Liver (tissue), 9 donors: ENCODE measurements around the gene CYP4F3. TPM values are rescaled to one million over a fixed set of nuclear protein-coding genes. Genes with fewer than 3 reads are reported as not detected.
A peak's percentile ranks its signal among the peaks of the same experiment; 100 is the strongest.

Experiments used
- DNase-seq: peaks from one replicate; pipeline ENCODE4 v3.0.0-alpha.2; 2017; ENCODE audit warnings: low spot score
- H3K27ac ChIP-seq, 2 donors: one replicate each; pipeline ENCODE4 v1.7.0; 2013; ENCODE audit warnings: inconsistent platforms in 2 of 2, low read length in 2 of 2, control low read depth in 1 of 2, low read depth in 1 of 2, mild to moderate bottlenecking in 1 of 2
- H3K27me3 ChIP-seq, 4 donors: one replicate each; pipeline versions ENCODE4 v1.6.1 to v1.7.0; 2013; ENCODE audit warnings: low read length in 3 of 4, inconsistent platforms in 1 of 4, mild to moderate bottlenecking in 1 of 4, moderate library complexity in 1 of 4; ENCODE audit not compliant: control insufficient read depth in 4 of 4, insufficient read depth in 4 of 4
- H3K36me3 ChIP-seq, 4 donors: one replicate each; pipeline versions ENCODE4 v1.6.1 to v1.7.0; 2013; ENCODE audit warnings: low read length in 3 of 4, mild to moderate bottlenecking in 3 of 4, low read depth in 1 of 4, moderate library complexity in 1 of 4; ENCODE audit not compliant: control insufficient read depth in 4 of 4, insufficient read depth in 3 of 4
- H3K4me1 ChIP-seq, 4 donors: one replicate each; pipeline versions ENCODE4 v1.6.1 to v1.7.0; 2013; ENCODE audit warnings: low read length in 3 of 4, mild to moderate bottlenecking in 3 of 4, moderate library complexity in 1 of 4; ENCODE audit not compliant: control insufficient read depth in 4 of 4, insufficient read depth in 4 of 4
- H3K4me3 ChIP-seq, 3 donors: one replicate each; pipeline versions ENCODE4 v1.6.1 to v1.7.0; 2013; ENCODE audit warnings: low read length in 3 of 3, control low read depth in 1 of 3, low read depth in 1 of 3, mild to moderate bottlenecking in 1 of 3
- H3K9ac ChIP-seq, 2 donors: one replicate each; pipeline ENCODE4 v1.7.0; 2013; ENCODE audit warnings: low read length in 2 of 2, mild to moderate bottlenecking in 2 of 2, moderate library complexity in 2 of 2, control low read depth in 1 of 2, low read depth in 1 of 2
- H3K9me3 ChIP-seq, 4 donors: one replicate each; pipeline versions ENCODE4 v1.6.1 to v1.7.0; 2013; ENCODE audit warnings: low read length in 3 of 4; ENCODE audit not compliant: control insufficient read depth in 4 of 4
- CTCF ChIP-seq: fragments of 150-350 bp; IDR thresholded peaks from 2 replicates; pipeline ENCODE4 v1.5.1; 2017; ENCODE audit warnings: improper control_type of control experiment, low read depth, low read length; ENCODE audit not compliant: missing input control
- FOXA1 ChIP-seq: IDR thresholded peaks from 2 replicates; pipeline ENCODE4 v1.6.1; 2016; ENCODE audit warnings: antibody characterized with exemption
- GABPA ChIP-seq, 2 donors: IDR thresholded peaks in 1 of 2; conservative IDR thresholded peaks in 1 of 2; 2 replicates each; pipeline ENCODE4 v1.6.1; 2016; ENCODE audit warnings: antibody characterized with exemption in 2 of 2, mild to moderate bottlenecking in 1 of 2, moderate library complexity in 1 of 2
- HNF4G ChIP-seq: IDR thresholded peaks from 2 replicates; pipeline ENCODE4 v1.6.1; 2016; ENCODE audit warnings: antibody characterized with exemption
- JUND ChIP-seq, 2 donors: IDR thresholded peaks; 2 replicates each; pipeline ENCODE4 v1.6.1; 2016; ENCODE audit warnings: antibody characterized with exemption in 2 of 2
- MAX ChIP-seq: IDR thresholded peaks from 2 replicates; pipeline ENCODE4 v1.6.1; 2016; ENCODE audit warnings: antibody characterized with exemption
- REST ChIP-seq: IDR thresholded peaks from 2 replicates; pipeline ENCODE4 v1.6.1; 2016; ENCODE audit warnings: antibody characterized with exemption, mild to moderate bottlenecking
- RXRA ChIP-seq, 2 donors: IDR thresholded peaks; 2 replicates each; pipeline ENCODE4 v1.6.1; 2017 to 2018; ENCODE audit warnings: antibody characterized with exemption in 2 of 2, mild to moderate bottlenecking in 1 of 2
- SP1 ChIP-seq: IDR thresholded peaks from 2 replicates; pipeline ENCODE4 v1.6.1; 2018; ENCODE audit warnings: antibody characterized with exemption, mild to moderate bottlenecking
- ZBTB33 ChIP-seq: IDR thresholded peaks from 2 replicates; pipeline ENCODE4 v1.6.1; 2016; ENCODE audit warnings: antibody characterized with exemption
- WGBS: extraction: QIAGEN DNeasy Blood & Tissue Kit; methylation state at CpG from one replicate; pipeline ENCODE4 v1.1.7; 2013; 5-methylcytosine and 5-hydroxymethylcytosine counted together
- polyA plus RNA-seq, 2 donors: library from polyadenylated mRNA; stranded (reverse) in 1 of 2; unstranded in 1 of 2; fragments of 200-250 nt in 1 of 2; fragments of >200 nt in 1 of 2; fragmentation: Nextera tagmentation in 1 of 2; extraction: Ambion mirVana in 1 of 2; gene quantifications; one replicate each; pipeline versions ENCODE4 v1.2.1 to v1.2.3, GENCODE V29; 2013 to 2015
- total RNA-seq, 2 donors: library from RNA; depleted of rRNA; stranded (reverse); fragments of >200 nt; gene quantifications; one replicate each; pipeline ENCODE4 v1.2.3, GENCODE V29; 2014
- donor health status: healthy.
- donor health status: healthy.
- donor health status: healthy.
- donor health status: healthy.
- donor health status: healthy.

Gene CYP4F3
- total and polyA plus RNA-seq, 4 donors = 58.4 to 168 (median 128) TPM

- H3K4me3 ChIP-seq = no peak overlapping the region
- H3K9me3 ChIP-seq = no peaks in the 10 kb centered on the region
- no peak overlapping the region for H3K9ac ChIP-seq
- 43% methylated on average over 1 of the region's 1 CpG for WGBS
- no peaks in the 10 kb centered on the region for H3K4me1 ChIP-seq
- TF ChIP-seq MAX = no peak
- no peak for TF ChIP-seq FOXA1
- TF ChIP-seq RXRA (IDR thresholded peaks at IDR 0.05) = no peak
- TF ChIP-seq HNF4G = no peak
- TF ChIP-seq GABPA (IDR thresholded peaks at IDR 0.05 in 1 of 2, conservative IDR thresholded peaks at IDR 0.05 in 1 of 2) = no peak
- no peak for TF ChIP-seq ZBTB33
- H3K36me3 ChIP-seq = peaks cover 0 to 20% (median 10%) of the 10 kb centered on the region in 4 donors
- no peak for DNase-seq
- no peak overlapping the region for H3K27ac ChIP-seq
- no peaks in the 10 kb centered on the region for H3K27me3 ChIP-seq
Observed at GRCh38 chr19:15666186-15666585, 25.5 kb downstream of the CYP4F3 start.

- 69% methylated on average over 4 of the region's 4 CpGs for WGBS
- Histone ChIP-seq H3K4me1 (peaks cover 0 to 3% (median under 1%) of the 10 kb centered on the region in 4 donors), H3K9me3 (no peaks in the 10 kb centered on the region), H3K27me3 (no peaks in the 10 kb centered on the region), H3K36me3 (peaks cover 0 to 15% (median 7%) of the 10 kb centered on the region in 4 donors), H3K27ac (no peak overlapping the region), H3K9ac (no peak overlapping the region), H3K4me3 (no peak overlapping the region)
- TF ChIP-seq SP1 (no peak), JUND (IDR thresholded peaks at IDR 0.05) (no peak), HNF4G (no peak)
- DNase-seq = no peak
Observed at GRCh38 chr19:15666883-15667282, 26.2 kb downstream of the CYP4F3 start.

GRCh38 chr19:15669440-15669839 is 28.7 kb downstream of the CYP4F3 start:
- 83% methylated on average over 3 of the region's 3 CpGs for WGBS
- H3K27me3 ChIP-seq = no peaks in the 10 kb centered on the region
- TF ChIP-seq CTCF = no peak
- TF ChIP-seq REST = peak; percentile 52
- TF ChIP-seq FOXA1 = no peak
- no peak for TF ChIP-seq JUND (IDR thresholded peaks at IDR 0.05)

More at GRCh38 chr19:15669440-15669839, 28.7 kb downstream of the CYP4F3 start:
- H3K4me3 ChIP-seq = no peak overlapping the region
- H3K36me3 ChIP-seq = peaks cover 0 to 10% (median 2%) of the 10 kb centered on the region in 4 donors
- no peak overlapping the region for H3K9ac ChIP-seq
- H3K27ac ChIP-seq = no peak overlapping the region
- H3K4me1 ChIP-seq = peaks cover 8 to 23% (median 17%) of the 10 kb centered on the region in 4 donors
- no peak for DNase-seq
- H3K9me3 ChIP-seq = no peaks in the 10 kb centered on the region
